AG09319 (cell line): ENCODE measurements around the gene UBXN6.

Experiments used
- DNase-seq: peaks from one replicate; pipeline ENCODE4 v3.0.0-alpha.2; 2010; ENCODE audit warnings: low read depth; ENCODE audit errors: extremely low read depth
- TF ChIP-seq, protein P1 (sequence below): IDR thresholded peaks from 2 replicates; pipeline ENCODE4 v1.5.1; 2011; ENCODE audit warnings: low read depth, mild to moderate bottlenecking, inconsistent platforms, low read length, moderate library complexity

The UBXN6 gene

DNA sequence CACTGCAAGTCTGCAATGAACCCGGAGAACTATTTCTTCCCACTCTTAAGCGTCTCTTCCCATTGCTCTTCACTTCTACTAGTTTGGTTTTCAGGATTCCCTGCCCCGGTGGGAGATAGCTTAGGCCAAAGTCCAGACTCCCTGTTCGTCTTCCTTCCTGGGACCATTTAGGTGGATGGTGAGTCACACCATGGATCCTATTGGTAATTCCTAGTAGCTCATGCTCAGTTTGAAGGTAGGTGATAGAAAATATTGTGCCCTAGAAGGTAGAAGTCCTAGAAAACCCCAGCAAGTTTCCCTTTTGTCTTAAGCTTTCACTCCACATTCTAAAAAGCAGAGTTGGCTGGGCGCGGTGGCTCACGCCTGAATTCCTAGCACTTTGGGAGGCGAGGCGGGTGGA lies 41.3 kb downstream of the UBXN6 start:
- TF ChIP-seq, protein P1, sequence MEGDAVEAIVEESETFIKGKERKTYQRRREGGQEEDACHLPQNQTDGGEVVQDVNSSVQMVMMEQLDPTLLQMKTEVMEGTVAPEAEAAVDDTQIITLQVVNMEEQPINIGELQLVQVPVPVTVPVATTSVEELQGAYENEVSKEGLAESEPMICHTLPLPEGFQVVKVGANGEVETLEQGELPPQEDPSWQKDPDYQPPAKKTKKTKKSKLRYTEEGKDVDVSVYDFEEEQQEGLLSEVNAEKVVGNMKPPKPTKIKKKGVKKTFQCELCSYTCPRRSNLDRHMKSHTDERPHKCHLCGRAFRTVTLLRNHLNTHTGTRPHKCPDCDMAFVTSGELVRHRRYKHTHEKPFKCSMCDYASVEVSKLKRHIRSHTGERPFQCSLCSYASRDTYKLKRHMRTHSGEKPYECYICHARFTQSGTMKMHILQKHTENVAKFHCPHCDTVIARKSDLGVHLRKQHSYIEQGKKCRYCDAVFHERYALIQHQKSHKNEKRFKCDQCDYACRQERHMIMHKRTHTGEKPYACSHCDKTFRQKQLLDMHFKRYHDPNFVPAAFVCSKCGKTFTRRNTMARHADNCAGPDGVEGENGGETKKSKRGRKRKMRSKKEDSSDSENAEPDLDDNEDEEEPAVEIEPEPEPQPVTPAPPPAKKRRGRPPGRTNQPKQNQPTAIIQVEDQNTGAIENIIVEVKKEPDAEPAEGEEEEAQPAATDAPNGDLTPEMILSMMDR: no peak
- no peak for DNase-seq

- TF ChIP-seq, protein P1: no peak
- DNase-seq: no peak
These were observed 42.2 kb downstream of the UBXN6 start for GRCh38 chr19:4415352-4415751.

DNA sequence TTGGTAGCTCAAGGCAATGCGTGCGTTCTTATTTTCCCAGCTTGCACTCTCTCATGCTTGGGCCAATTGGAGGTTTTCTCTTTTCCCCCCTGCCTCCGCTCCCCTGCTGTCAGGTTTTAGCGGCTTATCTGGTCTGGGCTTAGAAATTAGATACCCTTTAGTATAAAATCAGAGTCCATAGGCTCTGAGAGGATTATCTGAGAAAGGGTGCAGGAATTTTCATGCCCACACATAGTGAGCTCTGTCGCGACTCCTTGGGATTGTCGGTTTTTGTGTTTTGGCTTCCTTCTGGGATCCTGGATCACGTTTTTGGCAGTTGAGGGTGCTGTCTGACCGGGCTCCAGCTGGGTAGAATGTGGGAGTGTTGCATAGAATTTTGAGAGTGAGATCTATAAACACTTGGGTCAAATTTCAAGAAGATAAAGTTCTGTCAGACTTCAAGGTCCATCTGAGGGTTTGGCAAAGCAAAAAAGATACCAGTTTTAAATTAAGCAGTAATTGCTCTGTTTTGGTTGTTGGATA lies 42.7 kb downstream of the UBXN6 start:
- no peak for DNase-seq
- TF ChIP-seq, protein P1: peak; percentile 14

- no peak for DNase-seq
- TF ChIP-seq, protein P1: no peak
These were observed 43.3 kb downstream of the UBXN6 start for GRCh38 chr19:4414144-4414799.

DNA sequence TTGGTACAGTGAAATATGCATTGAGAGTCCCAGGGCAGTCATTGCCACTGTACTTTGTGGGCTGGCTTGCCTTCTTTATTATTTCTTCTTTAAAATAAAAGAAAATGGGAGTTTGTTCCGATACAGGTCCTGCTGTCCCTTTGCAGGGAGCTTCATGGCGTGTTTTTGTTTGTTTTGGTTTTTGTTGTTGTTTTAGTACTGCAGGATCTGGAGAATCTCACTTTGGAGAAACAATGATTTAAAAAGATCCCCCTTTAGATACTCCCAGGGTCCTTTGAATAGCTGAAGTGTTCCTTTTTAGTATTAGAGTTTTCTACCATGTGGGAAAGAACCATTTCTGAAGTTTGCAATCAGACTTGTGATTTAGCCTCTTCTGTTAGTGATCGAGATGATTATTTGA lies 44.0 kb downstream of the UBXN6 start:
- TF ChIP-seq, protein P1: no peak
- DNase-seq: no peak

GRCh38 chr19:4409123-4409933 lies 48.3 kb downstream of the UBXN6 start:
- TF ChIP-seq, protein P1: no peak
- DNase-seq: no peak

DNA sequence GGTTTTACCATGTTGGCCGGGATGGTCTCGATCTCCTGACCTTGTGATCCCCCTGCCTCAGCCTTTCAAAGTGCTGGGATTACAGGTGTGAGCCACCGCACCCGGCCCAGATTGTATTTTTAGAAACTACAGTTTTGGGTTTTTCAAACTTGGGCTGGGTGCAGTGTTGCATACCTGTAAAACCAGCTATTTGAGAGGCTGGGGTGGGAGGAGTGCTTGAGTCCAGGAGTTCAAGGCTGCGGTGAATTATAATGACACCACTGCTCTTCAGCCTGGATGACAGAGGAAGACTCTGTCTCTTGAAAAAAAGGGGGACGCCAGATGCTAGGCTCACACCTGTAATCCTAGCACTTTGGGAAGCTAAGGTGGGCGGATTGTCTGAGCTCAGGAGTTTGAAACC lies 51.0 kb downstream of the UBXN6 start:
- TF ChIP-seq, protein P1: no peak
- DNase-seq: no peak
